ENCODE measurements around the gene UBE2G2.

The UBE2G2 gene

DNA sequence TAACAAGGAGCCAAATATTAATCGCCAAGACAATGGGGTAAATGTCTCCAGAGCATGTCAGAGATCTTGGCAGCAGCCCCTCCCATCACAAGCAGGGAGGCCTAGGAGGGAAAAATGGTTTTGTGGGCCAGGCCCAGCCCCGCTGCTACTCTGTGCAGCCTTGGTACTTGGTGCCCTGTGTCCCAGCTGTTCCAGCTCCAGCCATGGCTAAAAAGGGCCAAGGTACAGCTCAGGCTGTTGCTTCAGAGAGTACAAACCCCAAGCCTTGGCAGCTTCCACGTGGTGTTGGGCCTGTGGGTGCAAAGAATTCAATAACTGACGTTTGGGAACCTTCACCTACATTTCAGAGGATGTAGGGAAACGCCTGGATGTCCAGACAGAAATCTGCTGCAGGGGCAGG, 10.4 kb downstream of the UBE2G2 start:
- WGBS, 2 experiments = 94% methylated on average over 5 of the region's 5 CpGs
- no peak overlapping the region for H3K27ac ChIP-seq (ENCODE audit: insufficient read depth, low read depth, low read length, poor library complexity, severe bottlenecking)
- no peaks in the 10 kb centered on the region for H3K9me3 ChIP-seq (ENCODE audit: control insufficient read depth, low read length)
- no peak overlapping the region for H3K4me3 ChIP-seq (ENCODE audit: insufficient read depth, low read depth, low read length)
- no peaks in the 10 kb centered on the region for H3K27me3 ChIP-seq (ENCODE audit: control insufficient read depth, insufficient read depth, low read length, poor library complexity, severe bottlenecking)
- peaks cover 2% of the 10 kb centered on the region for H3K4me1 ChIP-seq (ENCODE audit: control insufficient read depth, insufficient read depth, low read length)
- peaks cover 6% of the 10 kb centered on the region for H3K36me3 ChIP-seq (ENCODE audit: control insufficient read depth, insufficient read depth, low read length)

DNA sequence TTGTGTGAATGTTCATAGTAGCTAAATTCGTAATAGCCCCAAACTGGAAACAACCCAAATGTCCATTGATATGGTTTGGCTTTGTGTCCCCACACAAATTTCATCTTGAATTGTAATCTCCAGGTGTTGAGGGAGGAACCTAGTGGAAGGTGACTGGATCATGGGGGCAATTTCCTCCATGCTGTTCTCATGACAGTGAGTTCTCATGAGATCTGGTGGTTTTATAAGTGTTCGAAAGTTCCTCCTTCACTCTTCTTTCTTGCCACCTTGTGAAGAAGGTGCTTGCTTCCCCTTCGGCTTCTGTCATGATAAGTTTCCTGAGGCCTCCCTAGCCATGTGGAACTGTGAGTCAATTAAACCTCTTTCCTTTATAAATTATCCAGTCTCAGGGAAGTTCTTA, 11.3 kb downstream of the UBE2G2 start:
- Histone ChIP-seq H3K36me3 (ENCODE audit: control insufficient read depth, insufficient read depth, low read length) (peaks cover 6% of the 10 kb centered on the region), H3K9me3 (ENCODE audit: control insufficient read depth, low read length) (no peaks in the 10 kb centered on the region), H3K4me1 (ENCODE audit: control insufficient read depth, insufficient read depth, low read length) (peaks cover 2% of the 10 kb centered on the region), H3K27me3 (ENCODE audit: control insufficient read depth, insufficient read depth, low read length, poor library complexity, severe bottlenecking) (no peaks in the 10 kb centered on the region), H3K27ac (ENCODE audit: insufficient read depth, low read depth, low read length, poor library complexity, severe bottlenecking) (no peak overlapping the region), H3K4me3 (ENCODE audit: insufficient read depth, low read depth, low read length) (no peak overlapping the region)
- 100% methylated on average over 3 of the region's 3 CpGs for WGBS, 2 experiments

DNA sequence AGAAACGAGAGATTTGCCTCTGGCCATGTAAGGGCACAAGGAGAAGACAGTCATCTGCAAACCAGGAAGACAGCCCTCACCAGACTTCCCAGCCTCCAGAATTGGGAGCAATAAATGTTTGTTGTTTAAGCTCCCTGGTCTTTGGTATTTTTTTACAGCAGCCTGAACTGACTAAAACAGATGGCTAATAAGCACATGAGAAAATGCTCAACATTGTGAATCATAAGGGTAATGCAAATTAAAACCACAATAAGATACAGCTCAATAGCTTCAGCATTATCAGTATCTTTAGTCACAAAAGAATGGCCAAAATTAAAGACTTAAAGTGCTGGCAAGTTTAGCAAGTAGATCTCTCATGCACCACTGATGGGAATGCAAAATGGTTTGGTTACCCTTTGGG, 11.7 kb downstream of the UBE2G2 start:
- H3K9me3 ChIP-seq (ENCODE audit: control insufficient read depth, low read length) = no peaks in the 10 kb centered on the region
- H3K4me1 ChIP-seq (ENCODE audit: control insufficient read depth, insufficient read depth, low read length) = peaks cover 2% of the 10 kb centered on the region
- H3K4me3 ChIP-seq (ENCODE audit: insufficient read depth, low read depth, low read length) = no peak overlapping the region
- H3K27ac ChIP-seq (ENCODE audit: insufficient read depth, low read depth, low read length, poor library complexity, severe bottlenecking) = no peak overlapping the region
- peaks cover 6% of the 10 kb centered on the region for H3K36me3 ChIP-seq (ENCODE audit: control insufficient read depth, insufficient read depth, low read length)
- 86 to 94% methylated on average over 1 of the region's 1 CpG for WGBS, 2 experiments
- H3K27me3 ChIP-seq (ENCODE audit: control insufficient read depth, insufficient read depth, low read length, poor library complexity, severe bottlenecking) = no peaks in the 10 kb centered on the region

DNA sequence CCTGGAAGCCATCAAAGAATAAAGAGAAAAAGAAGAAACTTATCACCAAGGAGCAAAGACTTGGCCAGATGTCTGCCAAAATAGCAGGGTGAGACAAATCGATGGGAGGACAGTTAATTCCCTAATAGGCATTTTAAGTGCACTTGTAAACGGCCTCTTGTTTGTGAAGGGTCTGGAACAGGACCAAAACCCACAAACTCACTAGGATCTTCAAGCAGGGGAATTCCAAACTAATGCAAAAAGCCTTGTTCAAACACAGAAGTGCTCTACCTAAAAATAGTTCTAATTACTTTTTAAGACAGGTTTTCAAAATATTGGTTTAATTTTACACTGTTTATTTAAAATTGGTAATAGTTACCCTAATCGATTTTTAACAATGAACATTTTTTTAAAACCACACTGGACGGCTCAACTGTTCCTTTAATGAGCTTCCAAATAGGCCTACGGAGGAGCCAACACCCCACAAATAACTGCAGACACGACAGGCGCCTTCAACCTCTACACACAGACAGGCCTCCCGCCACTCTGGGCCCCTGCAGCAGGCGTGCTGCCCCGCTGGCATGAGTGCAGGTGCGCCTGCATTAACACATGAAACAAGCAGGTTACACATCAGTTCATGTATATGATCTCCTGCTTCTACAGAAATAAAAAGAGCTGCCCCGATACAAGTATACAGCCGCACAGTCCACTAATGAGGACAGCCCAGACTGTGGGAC, 15.8 kb downstream of the UBE2G2 start:
- WGBS, 2 experiments = 93 to 94% methylated on average over 13 of the region's 13 CpGs

DNA sequence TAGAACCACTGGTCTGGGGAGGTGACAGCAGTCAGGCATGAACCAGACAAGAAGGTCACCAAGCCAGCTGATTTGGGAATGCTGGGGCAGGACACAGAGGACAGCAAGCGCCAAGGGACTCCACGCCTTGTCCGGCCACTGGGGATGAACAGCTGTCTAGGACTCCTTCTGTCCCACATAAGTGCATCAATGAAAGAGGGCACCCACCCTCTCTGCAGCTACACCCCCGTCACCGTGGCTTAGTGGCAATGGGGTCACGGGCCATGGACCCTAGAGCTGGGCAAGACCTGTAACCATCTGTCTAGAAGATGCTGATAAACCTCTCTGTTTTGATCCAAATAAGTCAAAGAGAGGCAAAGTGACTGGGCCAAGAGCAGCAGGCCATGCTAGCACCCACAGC, 16.8 kb downstream of the UBE2G2 start:
- H3K27me3 ChIP-seq (ENCODE audit: control insufficient read depth, insufficient read depth, low read length, poor library complexity, severe bottlenecking) = no peaks in the 10 kb centered on the region
- no peaks in the 10 kb centered on the region for H3K4me1 ChIP-seq (ENCODE audit: control insufficient read depth, insufficient read depth, low read length)
- no peak overlapping the region for H3K4me3 ChIP-seq (ENCODE audit: insufficient read depth, low read depth, low read length)
- H3K9me3 ChIP-seq (ENCODE audit: control insufficient read depth, low read length) = no peaks in the 10 kb centered on the region
- peaks cover 19% of the 10 kb centered on the region for H3K36me3 ChIP-seq (ENCODE audit: control insufficient read depth, insufficient read depth, low read length)
- WGBS, 2 experiments = 97% methylated on average over 6 of the region's 6 CpGs
- H3K27ac ChIP-seq (ENCODE audit: insufficient read depth, low read depth, low read length, poor library complexity, severe bottlenecking) = no peak overlapping the region

More for the DNA sequence above, 15.8 kb downstream of the UBE2G2 start:
- H3K36me3 ChIP-seq (ENCODE audit: control insufficient read depth, insufficient read depth, low read length) = peaks cover 19% of the 10 kb centered on the region
- no peak overlapping the region for H3K27ac ChIP-seq (ENCODE audit: insufficient read depth, low read depth, low read length, poor library complexity, severe bottlenecking)
- no peak overlapping the region for H3K4me3 ChIP-seq (ENCODE audit: insufficient read depth, low read depth, low read length)
- H3K27me3 ChIP-seq (ENCODE audit: control insufficient read depth, insufficient read depth, low read length, poor library complexity, severe bottlenecking) = no peaks in the 10 kb centered on the region
- H3K4me1 ChIP-seq (ENCODE audit: control insufficient read depth, insufficient read depth, low read length) = no peaks in the 10 kb centered on the region
- H3K9me3 ChIP-seq (ENCODE audit: control insufficient read depth, low read length) = no peaks in the 10 kb centered on the region

DNA sequence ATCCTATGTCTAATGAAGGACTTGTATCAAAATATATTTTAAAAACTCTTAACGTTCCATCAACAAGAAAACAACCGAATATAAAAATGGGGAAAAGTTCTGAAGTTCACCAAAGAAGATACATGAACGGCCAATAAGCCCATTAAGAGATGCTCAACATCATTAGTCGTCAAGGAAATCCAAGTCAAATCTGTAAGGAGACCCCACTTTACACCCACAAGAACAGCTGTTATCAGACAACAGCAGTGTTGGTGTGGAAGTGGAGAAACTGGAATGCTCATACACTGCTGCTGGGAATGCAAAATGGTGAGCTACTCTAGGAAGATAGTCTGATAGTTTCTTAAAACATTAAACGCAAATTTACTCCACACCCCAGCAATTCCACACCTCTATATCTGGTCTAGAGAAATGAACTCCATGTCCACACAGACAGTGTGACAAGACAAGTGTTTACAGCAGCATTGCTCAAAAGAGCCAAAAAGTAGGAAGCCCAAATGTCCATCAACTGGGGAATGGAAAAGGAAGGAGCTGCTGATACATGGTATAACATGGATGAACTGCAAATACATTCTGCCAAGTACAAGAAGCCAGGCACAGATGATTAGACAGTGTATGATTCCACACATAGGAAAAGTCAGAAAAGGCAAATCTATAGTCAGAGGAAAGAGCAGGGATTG, 18.5 kb downstream of the UBE2G2 start:
- no peaks in the 10 kb centered on the region for H3K27me3 ChIP-seq (ENCODE audit: control insufficient read depth, insufficient read depth, low read length, poor library complexity, severe bottlenecking)
- WGBS, 2 experiments = 87 to 92% methylated on average over 5 of the region's 5 CpGs
- H3K9me3 ChIP-seq (ENCODE audit: control insufficient read depth, low read length) = no peaks in the 10 kb centered on the region
- H3K4me1 ChIP-seq (ENCODE audit: control insufficient read depth, insufficient read depth, low read length) = no peaks in the 10 kb centered on the region
- H3K27ac ChIP-seq (ENCODE audit: insufficient read depth, low read depth, low read length, poor library complexity, severe bottlenecking) = no peak overlapping the region
- H3K36me3 ChIP-seq (ENCODE audit: control insufficient read depth, insufficient read depth, low read length) = peaks cover 19% of the 10 kb centered on the region
- no peak overlapping the region for H3K4me3 ChIP-seq (ENCODE audit: insufficient read depth, low read depth, low read length)

DNA sequence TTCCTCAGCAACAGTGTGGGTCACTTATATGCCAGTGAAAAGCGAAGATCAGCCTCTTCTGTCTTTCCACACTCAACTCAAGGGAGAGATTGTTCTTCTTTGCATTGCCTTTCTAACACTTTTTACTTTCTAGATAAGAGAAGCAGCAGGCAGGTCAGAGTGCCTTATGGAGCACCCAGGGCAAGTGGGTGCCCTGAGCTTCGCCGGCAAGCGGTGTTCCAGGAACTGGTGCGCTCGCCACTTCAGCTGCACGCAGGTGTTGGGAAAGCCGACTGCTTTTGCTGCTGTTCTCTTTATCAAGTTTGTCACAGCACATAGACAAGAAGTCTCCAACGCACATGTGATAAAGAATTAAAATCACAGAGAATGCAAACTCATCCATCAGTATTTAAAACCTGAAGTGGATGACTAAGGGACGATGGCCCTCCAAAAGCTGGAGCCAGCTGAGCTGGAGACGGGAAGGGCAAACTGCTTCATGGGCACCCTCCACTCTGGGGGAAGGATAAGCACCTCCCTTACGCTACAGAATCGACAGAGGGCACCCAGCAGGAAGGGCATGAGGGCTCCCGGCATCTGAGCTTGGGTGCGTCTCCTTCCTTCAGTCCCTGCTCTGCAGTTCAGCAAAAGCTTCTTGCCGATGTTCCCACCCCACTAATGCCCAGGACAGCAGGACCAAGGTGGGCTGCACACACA, 20.7 kb downstream of the UBE2G2 start:
- H3K27me3 ChIP-seq (ENCODE audit: control insufficient read depth, insufficient read depth, low read length, poor library complexity, severe bottlenecking) = no peaks in the 10 kb centered on the region
- 94 to 97% methylated on average over 16 of the region's 16 CpGs for WGBS, 2 experiments
- H3K4me3 ChIP-seq (ENCODE audit: insufficient read depth, low read depth, low read length) = no peak overlapping the region
- no peak overlapping the region for H3K27ac ChIP-seq (ENCODE audit: insufficient read depth, low read depth, low read length, poor library complexity, severe bottlenecking)
- no peaks in the 10 kb centered on the region for H3K4me1 ChIP-seq (ENCODE audit: control insufficient read depth, insufficient read depth, low read length)
- peaks cover 19% of the 10 kb centered on the region for H3K36me3 ChIP-seq (ENCODE audit: control insufficient read depth, insufficient read depth, low read length)
- no peaks in the 10 kb centered on the region for H3K9me3 ChIP-seq (ENCODE audit: control insufficient read depth, low read length)

DNA sequence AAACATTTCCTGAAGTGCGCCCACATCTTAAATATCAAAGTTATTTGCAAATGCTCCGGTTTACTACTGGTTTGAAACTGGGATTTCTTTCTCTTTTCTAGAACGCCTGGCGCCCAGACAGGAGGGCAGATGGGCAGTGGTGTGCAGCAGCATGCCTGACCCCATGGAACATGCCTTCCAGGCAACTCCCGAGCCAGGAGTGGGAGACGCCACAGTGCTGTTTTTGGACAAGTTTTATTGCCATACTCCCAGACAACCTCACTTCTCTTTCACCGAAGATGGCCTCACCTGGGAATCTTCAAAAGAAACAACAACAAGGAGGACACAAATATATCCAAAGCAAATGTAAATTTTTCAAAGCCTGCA, 21.5 kb downstream of the UBE2G2 start:
- peaks cover 20% of the 10 kb centered on the region for H3K36me3 ChIP-seq (ENCODE audit: control insufficient read depth, insufficient read depth, low read length)

DNA sequence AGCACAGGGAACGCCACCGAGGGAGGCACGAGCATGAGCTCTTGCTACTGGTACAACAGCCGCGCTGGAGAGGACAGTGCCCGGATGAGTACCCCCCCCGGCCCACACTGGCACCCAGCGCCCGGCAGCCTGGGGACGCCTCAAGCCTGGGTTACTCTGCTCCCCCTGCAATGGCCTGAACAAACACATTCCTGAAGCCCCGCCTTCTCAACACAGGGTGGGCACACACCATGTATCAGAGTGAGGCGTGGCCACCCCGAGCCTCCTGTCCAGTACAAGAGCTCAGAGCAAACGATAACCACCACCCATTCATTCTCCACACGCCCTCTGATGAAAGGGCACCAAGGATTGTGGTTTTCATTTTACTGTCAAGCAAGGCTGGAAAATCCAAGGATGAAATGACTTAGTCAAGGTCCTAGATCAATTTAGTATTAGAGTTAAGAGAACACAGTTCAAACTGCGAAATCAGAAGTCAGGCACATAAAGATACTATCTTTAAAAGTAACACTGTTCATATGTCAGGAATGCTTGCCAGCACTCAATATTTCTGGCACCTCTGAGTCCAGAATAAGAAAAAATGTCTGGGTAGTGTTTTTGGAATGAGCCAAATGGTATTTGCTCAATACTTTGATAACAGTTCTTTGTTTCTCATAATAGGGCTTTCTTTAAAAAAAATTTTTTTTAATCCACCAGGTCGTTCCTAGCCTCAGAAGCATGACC, 22.0 kb downstream of the UBE2G2 start:
- WGBS, 2 experiments = 94% methylated on average over 17 of the region's 17 CpGs

More for the DNA sequence above, 21.5 kb downstream of the UBE2G2 start:
- H3K4me3 ChIP-seq (ENCODE audit: insufficient read depth, low read depth, low read length) = no peak overlapping the region
- WGBS, 2 experiments = 93 to 95% methylated on average over 7 of the region's 7 CpGs
- H3K9me3 ChIP-seq (ENCODE audit: control insufficient read depth, low read length) = no peaks in the 10 kb centered on the region
- H3K27ac ChIP-seq (ENCODE audit: insufficient read depth, low read depth, low read length, poor library complexity, severe bottlenecking) = no peak overlapping the region
- no peaks in the 10 kb centered on the region for H3K27me3 ChIP-seq (ENCODE audit: control insufficient read depth, insufficient read depth, low read length, poor library complexity, severe bottlenecking)
- no peaks in the 10 kb centered on the region for H3K4me1 ChIP-seq (ENCODE audit: control insufficient read depth, insufficient read depth, low read length)

DNA sequence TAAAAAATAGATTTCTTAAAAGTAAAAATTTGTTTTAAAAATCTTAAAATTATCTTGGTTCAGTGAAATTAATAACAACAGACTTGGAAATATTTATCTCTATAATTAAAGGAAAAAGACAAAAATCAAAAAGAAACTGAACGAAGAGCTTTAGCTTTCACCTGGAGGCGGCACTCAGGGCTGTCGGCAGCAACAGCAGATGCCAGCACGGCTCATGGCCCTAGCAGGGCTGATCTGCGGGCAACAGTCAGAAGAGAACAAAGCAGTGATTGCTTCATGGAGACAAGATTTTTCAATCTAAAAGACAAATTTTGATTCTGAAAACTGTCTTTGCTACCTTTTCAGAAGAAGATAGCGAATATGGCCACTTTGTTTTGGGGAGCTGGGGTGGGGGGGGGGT, 22.6 kb downstream of the UBE2G2 start:
- H3K36me3 ChIP-seq (ENCODE audit: control insufficient read depth, insufficient read depth, low read length) = peaks cover 21% of the 10 kb centered on the region
- no peaks in the 10 kb centered on the region for H3K4me1 ChIP-seq (ENCODE audit: control insufficient read depth, insufficient read depth, low read length)
- no peak overlapping the region for H3K4me3 ChIP-seq (ENCODE audit: insufficient read depth, low read depth, low read length)
- H3K9me3 ChIP-seq (ENCODE audit: control insufficient read depth, low read length) = no peaks in the 10 kb centered on the region
- WGBS, 2 experiments = 94 to 95% methylated on average over 6 of the region's 6 CpGs
- no peaks in the 10 kb centered on the region for H3K27me3 ChIP-seq (ENCODE audit: control insufficient read depth, insufficient read depth, low read length, poor library complexity, severe bottlenecking)
- no peak overlapping the region for H3K27ac ChIP-seq (ENCODE audit: insufficient read depth, low read depth, low read length, poor library complexity, severe bottlenecking)

More for the DNA sequence above, 22.0 kb downstream of the UBE2G2 start:
- Histone ChIP-seq H3K9me3 (ENCODE audit: control insufficient read depth, low read length) (no peaks in the 10 kb centered on the region), H3K4me3 (ENCODE audit: insufficient read depth, low read depth, low read length) (no peak overlapping the region), H3K27ac (ENCODE audit: insufficient read depth, low read depth, low read length, poor library complexity, severe bottlenecking) (no peak overlapping the region), H3K4me1 (ENCODE audit: control insufficient read depth, insufficient read depth, low read length) (no peaks in the 10 kb centered on the region), H3K27me3 (ENCODE audit: control insufficient read depth, insufficient read depth, low read length, poor library complexity, severe bottlenecking) (no peaks in the 10 kb centered on the region), H3K36me3 (ENCODE audit: control insufficient read depth, insufficient read depth, low read length) (peaks cover 23% of the 10 kb centered on the region)
